Measurements from ENCODE around the gene DEFB114.

DEFB114 gene

DNA sequence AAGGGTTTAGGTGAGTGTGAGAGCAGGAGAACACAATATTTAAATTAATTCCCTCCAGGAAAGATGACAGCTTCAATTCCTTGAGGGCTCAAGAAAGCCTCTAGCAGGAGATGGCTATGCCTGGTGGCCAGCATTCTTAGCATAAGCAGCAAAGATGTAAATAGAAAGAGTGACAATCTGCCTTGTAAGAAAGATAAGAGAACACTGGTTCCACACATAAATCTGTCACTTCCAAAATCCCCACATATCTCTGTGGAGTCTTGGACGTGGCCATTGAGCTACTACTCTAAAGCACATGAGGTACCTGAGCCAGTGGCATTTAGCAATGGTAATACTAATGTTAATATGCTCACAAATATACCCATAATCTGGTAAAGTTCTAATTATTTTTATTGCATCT, 29.2 kb downstream of the DEFB114 start:
- DNase-seq: no peak

GRCh38 chr6:49933526-49933925, 30.4 kb downstream of the DEFB114 start:
- no peak for DNase-seq

GRCh38 chr6:49929340-49929739, 34.6 kb downstream of the DEFB114 start:
- no peak for DNase-seq

- DNase-seq: no peak
These were observed 40.1 kb downstream of the DEFB114 start for GRCh38 chr6:49923826-49924225.

DNA sequence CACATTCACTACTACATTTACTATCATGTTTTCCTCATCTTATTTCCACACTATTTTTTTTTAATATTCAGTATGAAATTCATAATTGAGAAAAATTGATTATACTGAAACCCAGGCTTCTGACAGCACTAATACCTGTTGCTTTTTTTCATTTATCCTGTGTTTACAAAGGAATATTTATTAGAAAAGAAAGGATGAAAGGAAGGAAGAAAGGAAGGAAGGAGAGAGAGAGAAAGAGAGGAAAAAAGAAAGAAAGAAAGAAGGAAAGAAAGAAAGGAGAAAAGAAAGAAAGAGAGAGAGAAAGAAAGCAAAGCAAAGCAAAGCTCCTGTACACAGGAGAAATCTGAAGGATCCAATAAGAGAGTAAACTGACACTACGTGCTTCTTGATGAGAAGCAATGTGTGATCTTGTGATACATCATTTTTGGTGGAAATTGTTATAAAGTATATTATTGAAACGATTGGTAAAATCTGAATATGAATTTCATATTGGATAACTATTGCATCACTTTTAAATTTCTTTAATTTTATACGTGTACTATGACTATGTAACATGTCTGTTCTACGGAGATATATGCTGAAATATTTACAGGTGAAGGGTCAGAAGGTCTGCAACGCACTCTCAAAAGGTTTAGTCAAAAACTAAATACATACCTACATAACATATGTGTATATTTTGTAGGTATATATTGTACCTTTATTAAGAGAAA, 43.9 kb downstream of the DEFB114 start:
- DNase-seq: no peak

GRCh38 chr6:49919261-49919660, 44.7 kb downstream of the DEFB114 start:
- DNase-seq: no peak

DNA sequence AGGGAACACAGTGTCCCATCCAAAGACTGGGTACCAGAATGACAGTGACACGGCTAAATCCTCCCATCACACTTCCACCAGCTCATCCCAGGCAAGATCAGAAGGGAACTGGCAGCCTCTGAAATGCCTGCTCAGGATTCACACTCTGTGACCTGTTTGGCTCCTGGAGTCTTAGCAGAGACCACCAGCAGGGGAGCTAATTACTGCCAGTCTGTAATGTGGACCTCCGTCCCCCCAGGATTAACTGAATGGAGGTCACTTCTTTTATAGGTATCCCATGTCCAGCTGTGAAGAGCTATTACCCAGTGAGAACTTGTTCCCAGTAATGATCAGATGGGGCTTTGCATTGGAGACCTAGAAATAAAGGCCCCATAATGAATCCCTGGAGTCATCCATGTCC, 45.2 kb downstream of the DEFB114 start:
- no peak for DNase-seq

GRCh38 chr6:49915035-49915434, 48.9 kb downstream of the DEFB114 start:
- DNase-seq: no peak

- DNase-seq: no peak
These were observed 50.2 kb downstream of the DEFB114 start for GRCh38 chr6:49913636-49914375.

- no peak for DNase-seq
These were observed 51.8 kb downstream of the DEFB114 start for GRCh38 chr6:49912196-49912595.

- DNase-seq: no peak
These were observed 52.7 kb downstream of the DEFB114 start for GRCh38 chr6:49911252-49911651.

Measured in stimulated activated CD4-positive, alpha-beta T cell treated with anti-CD3 and anti-CD28 coated beads, Interleukin-12 subunit alpha, Interleukin-12 subunit beta, amount 100 ng/mL, for 4 hours (primary cell).